ENCODE results near the gene CFDP1.

- TF ChIP-seq, protein P1, sequence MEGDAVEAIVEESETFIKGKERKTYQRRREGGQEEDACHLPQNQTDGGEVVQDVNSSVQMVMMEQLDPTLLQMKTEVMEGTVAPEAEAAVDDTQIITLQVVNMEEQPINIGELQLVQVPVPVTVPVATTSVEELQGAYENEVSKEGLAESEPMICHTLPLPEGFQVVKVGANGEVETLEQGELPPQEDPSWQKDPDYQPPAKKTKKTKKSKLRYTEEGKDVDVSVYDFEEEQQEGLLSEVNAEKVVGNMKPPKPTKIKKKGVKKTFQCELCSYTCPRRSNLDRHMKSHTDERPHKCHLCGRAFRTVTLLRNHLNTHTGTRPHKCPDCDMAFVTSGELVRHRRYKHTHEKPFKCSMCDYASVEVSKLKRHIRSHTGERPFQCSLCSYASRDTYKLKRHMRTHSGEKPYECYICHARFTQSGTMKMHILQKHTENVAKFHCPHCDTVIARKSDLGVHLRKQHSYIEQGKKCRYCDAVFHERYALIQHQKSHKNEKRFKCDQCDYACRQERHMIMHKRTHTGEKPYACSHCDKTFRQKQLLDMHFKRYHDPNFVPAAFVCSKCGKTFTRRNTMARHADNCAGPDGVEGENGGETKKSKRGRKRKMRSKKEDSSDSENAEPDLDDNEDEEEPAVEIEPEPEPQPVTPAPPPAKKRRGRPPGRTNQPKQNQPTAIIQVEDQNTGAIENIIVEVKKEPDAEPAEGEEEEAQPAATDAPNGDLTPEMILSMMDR (conservative IDR thresholded peaks at IDR 0.05; ENCODE audit: low read length) = no peak
- no peak for TF ChIP-seq EZH2phosphoT487 (IDR thresholded peaks at IDR 0.05; ENCODE audit: borderline replicate concordance)
Observed at GRCh38 chr16:75452464-75453190, 19.3 kb upstream of the CFDP1 start.

Data from Loucy (cell line).